HG02870 (cell line): Measurements from ENCODE around the gene PPIC.
"Not testable (repeated sequence)": the region's sequence is repeated elsewhere in the genome, so short reads cannot be mapped to it uniquely, and the experiment has no call there.

Experiments
- ATAC-seq: cut with Tn5 transposase; IDR thresholded peaks from one replicate; pipeline ENCODE4 v1.9.1; 2021; ENCODE audit warnings: mild to moderate bottlenecking, moderate library complexity; ENCODE audit not compliant: unreplicated experiment

The PPIC gene

DNA sequence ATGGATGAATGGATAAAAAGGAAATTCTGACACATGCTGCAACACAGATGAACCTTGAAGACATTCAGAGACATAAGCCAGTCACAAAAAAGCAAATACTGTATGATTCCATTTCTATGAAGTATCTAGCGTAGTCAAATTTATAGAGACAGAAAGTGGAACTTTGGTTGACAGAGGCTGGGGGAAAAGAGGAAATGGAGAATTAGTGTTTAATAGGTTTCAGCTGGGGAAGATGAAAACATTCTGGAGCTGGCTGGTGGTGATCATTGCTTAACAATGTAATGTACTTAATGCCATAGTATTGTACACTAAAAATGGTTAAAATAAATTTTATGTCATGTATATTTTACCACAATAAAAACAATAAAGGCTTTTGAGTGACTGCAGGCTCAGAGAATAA, 24.2 kb downstream of the PPIC start:
- no peak for ATAC-seq

- ATAC-seq, result no peak
Measured at GRCh38 chr5:123007754-123008153, 28.8 kb downstream of the PPIC start.

- ATAC-seq, result no peak
Measured at GRCh38 chr5:123007182-123007581, 29.3 kb downstream of the PPIC start.

- ATAC-seq, result no peak
Measured at GRCh38 chr5:123001808-123002207, 34.7 kb downstream of the PPIC start.

GRCh38 chr5:123000731-123001130, 35.8 kb downstream of the PPIC start:
- no peak for ATAC-seq

- peak; percentile 96 for ATAC-seq
Measured at GRCh38 chr5:122999947-123000563, 36.5 kb downstream of the PPIC start.

DNA sequence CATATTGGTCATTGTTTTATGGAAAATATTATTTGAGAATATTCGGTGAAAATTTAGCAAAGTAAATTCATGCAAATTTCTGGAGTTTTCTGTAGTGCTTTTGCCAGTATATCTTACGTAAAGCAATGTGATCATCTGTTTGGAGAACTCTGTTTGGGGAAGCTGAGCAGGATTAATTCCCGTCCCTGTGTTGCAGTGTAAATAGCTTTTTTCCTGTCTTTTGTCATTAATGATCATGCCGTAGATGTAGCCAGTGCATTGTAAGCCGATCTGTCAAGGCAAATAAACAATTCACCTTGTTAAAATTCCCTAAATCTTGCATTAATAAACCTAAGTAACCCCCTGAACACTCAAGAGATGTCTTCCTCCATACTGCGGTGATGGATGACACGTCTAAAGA, 39.2 kb downstream of the PPIC start:
- ATAC-seq, result no peak

GRCh38 chr5:122996091-122996490, 40.4 kb downstream of the PPIC start:
- no peak for ATAC-seq

DNA sequence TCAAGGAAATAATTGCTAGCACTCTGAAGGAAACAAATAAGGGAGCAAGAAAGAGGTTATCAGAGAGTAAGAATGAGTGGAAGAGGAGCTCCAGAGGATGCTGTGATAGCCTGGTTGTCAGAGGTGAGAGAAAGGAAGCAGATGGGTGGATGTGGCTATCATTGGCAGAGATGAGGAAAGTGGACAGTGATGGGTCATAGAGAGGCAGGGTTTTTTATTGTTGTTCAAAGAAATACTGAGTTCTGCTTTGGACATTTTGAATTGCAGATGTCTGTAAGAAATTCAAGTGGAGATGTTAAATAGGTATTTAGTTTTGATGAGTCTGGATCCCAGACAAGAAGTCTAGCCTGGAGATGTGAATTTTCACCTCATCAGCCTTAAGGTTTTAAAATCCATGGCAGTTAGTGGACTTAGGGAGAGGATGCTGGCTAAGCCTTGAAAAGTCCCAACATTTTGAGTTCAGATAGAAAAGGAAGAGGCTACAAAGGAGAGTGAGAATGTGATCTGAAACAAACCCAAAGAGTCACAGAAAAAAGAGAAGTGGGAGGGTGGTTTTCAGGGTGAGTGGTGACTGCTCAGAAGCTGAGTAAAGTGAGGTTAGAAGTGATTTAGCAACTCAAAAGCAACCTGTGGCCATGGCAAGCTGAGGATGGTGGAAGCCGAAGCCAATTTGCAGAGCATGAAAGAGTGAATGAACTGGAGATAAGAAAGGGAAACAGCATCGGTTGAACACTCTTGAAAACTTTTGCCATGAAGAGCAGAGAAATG, 50.4 kb downstream of the PPIC start:
- peak; percentile 97 for ATAC-seq

GRCh38 chr5:122985006-122985700, 51.4 kb downstream of the PPIC start:
- no peak for ATAC-seq

DNA sequence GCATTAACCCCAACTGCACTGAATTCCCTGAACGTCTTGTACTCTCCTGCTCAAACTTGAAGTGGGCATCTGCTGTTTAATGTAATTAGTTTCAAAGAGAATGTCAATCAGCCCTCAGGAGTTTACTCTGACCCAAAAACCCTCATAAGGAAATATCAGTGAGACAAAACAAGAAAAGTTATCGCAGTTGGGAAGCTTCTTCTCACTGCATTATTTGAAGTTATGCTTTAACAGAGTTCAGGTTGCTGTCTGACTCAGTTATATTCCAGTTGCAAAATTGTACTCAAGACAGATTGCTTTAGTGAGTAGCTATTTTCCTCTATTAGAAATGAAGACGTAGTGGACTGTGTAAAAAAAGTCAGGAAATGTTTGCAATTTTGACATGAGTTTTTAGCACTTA, 52.1 kb downstream of the PPIC start:
- ATAC-seq, result peak; percentile 36

GRCh38 chr5:122982376-122982775, 54.1 kb downstream of the PPIC start:
- no peak for ATAC-seq

DNA sequence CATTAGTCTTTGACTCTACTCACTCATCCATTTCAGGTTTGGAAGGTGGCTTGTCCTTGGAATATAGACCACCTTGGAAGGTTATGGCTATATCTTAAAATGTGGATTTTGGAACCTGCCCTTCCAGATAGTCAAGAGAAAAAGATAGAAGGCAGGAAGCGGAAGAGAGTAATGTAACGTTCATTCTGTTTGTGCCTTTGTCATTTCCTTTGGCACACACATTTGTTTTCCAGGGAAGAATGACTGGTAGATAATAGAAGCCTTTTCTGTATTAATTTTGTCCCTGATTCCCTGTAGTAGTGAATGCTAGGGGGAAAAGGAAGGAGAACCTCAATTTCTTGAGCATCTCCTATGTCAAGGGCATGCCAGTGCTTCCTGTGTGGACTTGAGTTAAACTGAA, 54.7 kb downstream of the PPIC start:
- no peak for ATAC-seq

GRCh38 chr5:122978644-122979297, 57.8 kb downstream of the PPIC start:
- no peak for ATAC-seq

GRCh38 chr5:122978068-122978467, 58.5 kb downstream of the PPIC start:
- no peak for ATAC-seq

GRCh38 chr5:122977319-122977718, 59.2 kb downstream of the PPIC start:
- no peak for ATAC-seq

- not testable (repeated sequence) for ATAC-seq
Measured at GRCh38 chr5:122974251-122974650, 62.3 kb downstream of the PPIC start.

DNA sequence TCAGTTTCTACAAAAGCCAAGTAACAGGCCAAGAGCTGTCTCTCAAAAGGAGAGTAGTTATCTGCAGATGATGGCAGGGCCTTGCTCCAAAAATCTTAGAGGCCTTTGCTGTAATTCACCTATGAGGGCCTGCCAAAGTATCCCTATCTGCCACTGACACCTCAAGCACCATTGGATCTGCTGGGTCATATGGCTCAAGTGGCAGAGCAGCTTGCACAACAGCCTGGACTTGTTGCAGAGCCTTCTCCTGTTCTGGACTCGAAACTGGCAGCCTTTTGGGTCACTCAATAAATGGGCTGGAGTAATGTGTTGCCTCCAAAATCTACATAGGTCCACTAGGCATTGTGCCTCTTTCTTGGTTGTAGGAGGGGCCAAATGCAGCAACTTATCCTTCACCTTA, 62.8 kb downstream of the PPIC start:
- not testable (repeated sequence) for ATAC-seq
